Lower lobe of right lung (tissue), 2 donors: ENCODE data around the gene DEAF1. TPM values are rescaled to one million over a fixed set of nuclear protein-coding genes. Genes with fewer than 3 reads are reported as not detected.

Experiments used
- ATAC-seq, 2 donors: fragments of 200-7000 bp; cut with Tn5 transposase; one replicate each; pipeline ENCODE4 v1.9.1; 2020 to 2022; ENCODE audit warnings: mild to moderate bottlenecking in 2 of 2, moderate library complexity in 2 of 2
- DNase-seq: peaks from one replicate; pipeline ENCODE4 v3.0.0-alpha.2; 2020
- H3K27ac ChIP-seq: fragments of 200-600 bp; one replicate; pipeline ENCODE4 v1.8.0; 2022
- H3K27me3 ChIP-seq: fragments of 200-600 bp; one replicate; pipeline ENCODE4 v1.8.0; 2022; ENCODE audit warnings: low read depth
- H3K36me3 ChIP-seq: fragments of 200-600 bp; one replicate; pipeline ENCODE4 v1.8.0; 2022; ENCODE audit warnings: mild to moderate bottlenecking
- H3K4me1 ChIP-seq: fragments of 200-600 bp; one replicate; pipeline ENCODE4 v1.8.0; 2022
- H3K4me3 ChIP-seq: fragments of 200-600 bp; one replicate; pipeline ENCODE4 v1.8.0; 2022; ENCODE audit warnings: mild to moderate bottlenecking
- H3K9me3 ChIP-seq: fragments of 200-600 bp; one replicate; pipeline ENCODE4 v1.8.0; 2022
- CTCF ChIP-seq: fragments of 200-600 bp; IDR thresholded peaks from one replicate; pipeline ENCODE4 v1.8.0; 2022; ENCODE audit warnings: antibody characterized with exemption, mild to moderate bottlenecking
- intact Hi-C: fragments of 100-400 bp; cut with DNase I; formaldehyde crosslinking; loops from one replicate; pipeline ENCODE4 v1.11.0; 2022
- total RNA-seq: library from RNA; stranded (reverse); fragmentation: NEBNext Ultra II Directional; extraction: Animal tissue kit (Norgen Biotek cat#: 25700); gene quantifications from one replicate; pipeline ENCODE4 v1.2.1, GENCODE V29; 2021
- donor health status: DM: no; HTN: yes; CAD: no; lungs with severe emphysema.

Gene DEAF1
- total RNA-seq, 1 donor from 2014 or later: 32.0 TPM

- intact Hi-C loops: loop anchor here (10.0 kb wide), 1 partner anchor 55 kb away; no protein-coding TSS in a partner anchor
These were observed 25.1 kb upstream of the DEAF1 start for GRCh38 chr11:720017-720641.

GRCh38 chr11:719214-720016 lies 24.4 kb upstream of the DEAF1 start:
- no peak overlapping the region for H3K4me3 ChIP-seq
- peaks cover 16% of the 10 kb centered on the region for H3K4me1 ChIP-seq
- DNase-seq (no peak), ATAC-seq (no peak)
- peaks cover 45% of the 10 kb centered on the region for H3K27me3 ChIP-seq
- TF ChIP-seq CTCF: no peak
- H3K27ac ChIP-seq: no peak overlapping the region
- H3K36me3 ChIP-seq: peaks cover 21% of the 10 kb centered on the region
- intact Hi-C loops: loop anchor here (10.0 kb wide), 1 partner anchor 55 kb away; no protein-coding TSS in a partner anchor
- H3K9me3 ChIP-seq: no peaks in the 10 kb centered on the region

More at GRCh38 chr11:720017-720641, 25.1 kb upstream of the DEAF1 start:
- Histone ChIP-seq H3K27ac (no peak overlapping the region), H3K27me3 (peaks cover 48% of the 10 kb centered on the region), H3K36me3 (peaks cover 24% of the 10 kb centered on the region), H3K9me3 (no peaks in the 10 kb centered on the region), H3K4me3 (no peak overlapping the region), H3K4me1 (peaks cover 16% of the 10 kb centered on the region)
- DNase-seq (no peak), ATAC-seq (peak in 1 of 2 donors; percentile 1)
- no peak for TF ChIP-seq CTCF

GRCh38 chr11:714436-714835 lies 19.4 kb upstream of the DEAF1 start:
- no peak for TF ChIP-seq CTCF
- Histone ChIP-seq H3K4me1 (peaks cover 3% of the 10 kb centered on the region), H3K9me3 (no peaks in the 10 kb centered on the region), H3K36me3 (no peaks in the 10 kb centered on the region), H3K27me3 (peaks cover 20% of the 10 kb centered on the region), H3K27ac (no peak overlapping the region), H3K4me3 (no peak overlapping the region)
- DNase-seq (no peak), ATAC-seq (no peak)
- intact Hi-C loops: no loop called here

GRCh38 chr11:709109-709997 lies 14.3 kb upstream of the DEAF1 start:
- Histone ChIP-seq H3K36me3 (no peaks in the 10 kb centered on the region), H3K27ac (peak overlapping the region; percentile 18), H3K4me1 (peaks cover 42% of the 10 kb centered on the region), H3K4me3 (no peak overlapping the region), H3K27me3 (peaks cover 49% of the 10 kb centered on the region), H3K9me3 (no peaks in the 10 kb centered on the region)
- ATAC-seq (no peak), DNase-seq (no peak)
- TF ChIP-seq CTCF: no peak
- intact Hi-C loops: no loop called here

- DNase-seq (no peak), ATAC-seq (no peak)
- intact Hi-C loops: no loop called here
- Histone ChIP-seq H3K9me3 (no peaks in the 10 kb centered on the region), H3K4me1 (peaks cover 50% of the 10 kb centered on the region), H3K27me3 (peaks cover 49% of the 10 kb centered on the region), H3K27ac (peak overlapping the region; percentile 76), H3K36me3 (peaks cover 2% of the 10 kb centered on the region), H3K4me3 (peak overlapping the region; percentile 66)
- no peak for TF ChIP-seq CTCF
These were observed 13.5 kb upstream of the DEAF1 start for GRCh38 chr11:708511-708910.
